AG10803 (cell line): ENCODE data around the gene OR5L2.
"Not testable (repeated sequence)": the region's sequence is repeated elsewhere in the genome, so short reads cannot be mapped to it uniquely, and the experiment has no call there.

Experiments
- DNase-seq: peaks from one replicate; pipeline ENCODE4 v3.0.0; 2010; ENCODE audit warnings: low read depth
- H3K4me3 ChIP-seq: 2 replicates; pipeline ENCODE4 v1.5.1; 2011; ENCODE audit warnings: mild to moderate bottlenecking, low read length, control low read depth
- CTCF ChIP-seq: conservative IDR thresholded peaks from 2 replicates; pipeline ENCODE4 v1.5.1; 2011; ENCODE audit warnings: mild to moderate bottlenecking, low read length, control low read depth, inconsistent platforms

OR5L2 gene

GRCh38 chr11:55838452-55838851, 11.4 kb downstream of the OR5L2 start, which contains the start of gene OR5D16:
Gene OR5D16, plus strand, starts transcription at chr11:55838752. Its CDS starts 0 bp downstream, at chr11:55838752.
- no peak for DNase-seq
- no peak for TF ChIP-seq CTCF
- no peak within 1 kb of the TSS for H3K4me3 ChIP-seq

DNA sequence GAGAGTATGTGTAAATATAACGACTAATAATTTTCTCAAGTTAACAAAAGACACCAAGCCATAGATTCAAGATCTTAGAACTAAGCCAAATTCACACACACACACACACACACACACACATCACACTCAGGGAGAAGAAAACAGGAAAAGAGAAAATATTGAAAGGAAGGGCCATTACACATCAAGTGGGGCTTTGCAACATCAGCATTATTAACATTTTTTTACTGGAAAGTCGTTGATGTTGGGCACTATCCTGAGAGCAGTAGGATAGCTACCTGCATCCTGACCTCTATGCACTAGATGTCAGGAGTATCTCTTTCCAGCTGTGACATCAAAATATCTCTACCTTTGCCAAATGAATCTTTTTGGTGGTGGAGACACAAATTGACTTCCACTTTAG, 20.4 kb downstream of the OR5L2 start:
- TF ChIP-seq CTCF = no peak
- no peak for DNase-seq
- H3K4me3 ChIP-seq = no peak overlapping the region

- DNase-seq = no peak
- TF ChIP-seq CTCF = no peak
- H3K4me3 ChIP-seq = no peak overlapping the region
These were observed 22.0 kb downstream of the OR5L2 start for GRCh38 chr11:55849037-55849436.

DNA sequence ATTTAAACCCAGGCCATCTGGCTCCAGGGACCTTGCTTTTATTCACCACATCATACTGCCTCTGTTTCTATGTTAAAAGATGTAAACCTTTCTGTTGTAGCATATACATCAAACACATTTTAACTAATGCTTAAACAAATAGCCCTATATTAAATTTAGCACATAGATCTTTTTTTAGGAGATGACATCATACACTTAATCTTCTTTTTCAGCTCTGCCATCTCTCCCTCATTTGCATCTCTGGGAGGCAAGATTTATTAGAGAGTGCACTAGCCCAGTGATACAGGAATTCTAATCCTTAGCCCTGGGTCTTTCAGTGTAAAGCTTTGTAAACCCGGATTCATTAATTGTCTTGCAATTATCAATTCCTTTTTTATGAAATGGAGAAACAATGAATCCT, 25.1 kb downstream of the OR5L2 start:
- DNase-seq = no peak
- TF ChIP-seq CTCF = no peak

GRCh38 chr11:55854704-55855103, 27.7 kb downstream of the OR5L2 start:
- no peak for TF ChIP-seq CTCF
- no peak overlapping the region for H3K4me3 ChIP-seq

More for the DNA sequence above, 25.1 kb downstream of the OR5L2 start:
- no peak overlapping the region for H3K4me3 ChIP-seq

GRCh38 chr11:55867354-55867753, 40.3 kb downstream of the OR5L2 start:
- not testable (repeated sequence) for DNase-seq, H3K4me3 ChIP-seq

More at GRCh38 chr11:55854704-55855103, 27.7 kb downstream of the OR5L2 start:
- no peak for DNase-seq

- H3K4me3 ChIP-seq, DNase-seq: not testable (repeated sequence)
These were observed 45.7 kb downstream of the OR5L2 start for GRCh38 chr11:55872731-55873130.

- not testable (repeated sequence) for H3K4me3 ChIP-seq, DNase-seq
These were observed 46.1 kb downstream of the OR5L2 start for GRCh38 chr11:55873146-55873545.
